ENCODE measurements around the gene CD274. TPM values are rescaled to one million over a fixed set of nuclear protein-coding genes. Genes with fewer than 3 reads are reported as not detected.
"Not testable (repeated sequence)": the region's sequence is repeated elsewhere in the genome, so short reads cannot be mapped to it uniquely, and the experiment has no call there.

Gene CD274
- total RNA-seq, 2 experiments from 2014 or later = 14.2 to 15.0 TPM

GRCh38 chr9:5440426-5440825, 9.9 kb upstream of the CD274 start:
- peaks cover 3% of the 10 kb centered on the region for H3K9me3 Mint-ChIP-seq
- peak overlapping the region; percentile 31 for H3K27ac Mint-ChIP-seq
- intact Hi-C loops (cut with micrococcal nuclease) = no loop called here

GRCh38 chr9:5441043-5441442, 9.3 kb upstream of the CD274 start:
- intact Hi-C loops (cut with micrococcal nuclease) = no loop called here
- H3K4me3 Mint-ChIP-seq = no peak overlapping the region
- CTCF ChIA-PET = interaction anchor here (1.1 to 5.6 kb wide), 6 partner anchors 9 to 255 kb away, joined by 3 to 47 read pairs (median 6); partner anchors contain the start of gene CD274
- H3K4me1 Mint-ChIP-seq (ENCODE audit: low read depth) = peaks cover 49% of the 10 kb centered on the region
- no peak overlapping the region for H3K27ac Mint-ChIP-seq
- peaks cover 14% of the 10 kb centered on the region for H3K36me3 Mint-ChIP-seq (ENCODE audit: low read depth)
- no peaks in the 10 kb centered on the region for H3K27me3 Mint-ChIP-seq (ENCODE audit: low read depth)
- peaks cover 3% of the 10 kb centered on the region for H3K9me3 Mint-ChIP-seq
- DNase-seq = no peak

More at GRCh38 chr9:5440426-5440825, 9.9 kb upstream of the CD274 start:
- no peak for DNase-seq
- Mint-ChIP-seq H3K4me1 (ENCODE audit: low read depth) (peaks cover 55% of the 10 kb centered on the region), H3K4me3 (no peak overlapping the region), H3K27me3 (ENCODE audit: low read depth) (no peaks in the 10 kb centered on the region), H3K36me3 (ENCODE audit: low read depth) (peaks cover 20% of the 10 kb centered on the region)
- CTCF ChIA-PET = interaction anchor here (0.7 to 5.6 kb wide), 10 partner anchors 10 to 496 kb away, joined by 3 to 47 read pairs (median 4); partner anchors contain the start of gene CD274

GRCh38 chr9:5442400-5443011, 7.8 kb upstream of the CD274 start:
- Mint-ChIP-seq H3K9me3 (peaks cover 3% of the 10 kb centered on the region), H3K27ac (no peak overlapping the region), H3K4me3 (no peak overlapping the region), H3K27me3 (ENCODE audit: low read depth) (no peaks in the 10 kb centered on the region), H3K36me3 (ENCODE audit: low read depth) (no peaks in the 10 kb centered on the region), H3K4me1 (ENCODE audit: low read depth) (peaks cover 52% of the 10 kb centered on the region)
- peak; percentile 61 for DNase-seq
- CTCF ChIA-PET = interaction anchor here (0.5 to 3.8 kb wide), 15 partner anchors 8 to 683 kb away, joined by 3 to 19 read pairs (median 3); partner anchors contain the start of gene CD274
- intact Hi-C loops (cut with micrococcal nuclease) = loop anchor here (1.0 kb wide), 1 partner anchor 256 kb away; no protein-coding TSS in a partner anchor

- CTCF ChIA-PET = interaction anchor here (0.6 to 3.0 kb wide), 3 partner anchors 146 to 258 kb away, joined by 3 to 12 read pairs (median 6); no protein-coding TSS in a partner anchor
- Mint-ChIP-seq H3K4me3 (no peak overlapping the region), H3K36me3 (ENCODE audit: low read depth) (no peaks in the 10 kb centered on the region), H3K9me3 (peaks cover 3% of the 10 kb centered on the region), H3K4me1 (ENCODE audit: low read depth) (peaks cover 59% of the 10 kb centered on the region), H3K27ac (no peak overlapping the region), H3K27me3 (ENCODE audit: low read depth) (no peaks in the 10 kb centered on the region)
- DNase-seq = no peak
- intact Hi-C loops (cut with micrococcal nuclease) = no loop called here
These were observed 6.5 kb upstream of the CD274 start for GRCh38 chr9:5443850-5444249.

DNA sequence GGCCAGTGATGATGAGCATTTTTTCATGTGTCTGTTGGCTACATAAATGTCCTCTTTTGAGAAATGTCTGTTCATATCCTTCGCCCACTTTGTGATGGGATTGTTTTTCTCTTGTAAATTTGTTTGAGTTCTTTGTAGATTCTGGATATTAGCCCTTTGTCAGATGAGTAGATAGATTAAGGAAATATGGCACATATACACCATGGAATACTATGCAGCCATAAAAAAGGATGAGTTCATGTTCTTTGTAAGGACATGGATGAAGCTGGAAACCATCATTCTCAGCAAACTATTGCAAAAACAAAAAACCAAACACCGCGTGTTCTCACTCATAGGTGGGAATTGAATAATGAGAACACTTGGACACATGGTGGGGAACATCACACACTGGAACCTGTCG, 5.2 kb upstream of the CD274 start:
- CTCF ChIA-PET; H3K27ac Mint-ChIP-seq; H3K36me3 Mint-ChIP-seq (ENCODE audit: low read depth); DNase-seq; H3K9me3 Mint-ChIP-seq; H3K4me3 Mint-ChIP-seq; intact Hi-C loops (cut with micrococcal nuclease); H3K27me3 Mint-ChIP-seq (ENCODE audit: low read depth): not testable (repeated sequence)
- H3K4me1 Mint-ChIP-seq (ENCODE audit: low read depth) = peaks cover 59% of the 10 kb centered on the region

DNA sequence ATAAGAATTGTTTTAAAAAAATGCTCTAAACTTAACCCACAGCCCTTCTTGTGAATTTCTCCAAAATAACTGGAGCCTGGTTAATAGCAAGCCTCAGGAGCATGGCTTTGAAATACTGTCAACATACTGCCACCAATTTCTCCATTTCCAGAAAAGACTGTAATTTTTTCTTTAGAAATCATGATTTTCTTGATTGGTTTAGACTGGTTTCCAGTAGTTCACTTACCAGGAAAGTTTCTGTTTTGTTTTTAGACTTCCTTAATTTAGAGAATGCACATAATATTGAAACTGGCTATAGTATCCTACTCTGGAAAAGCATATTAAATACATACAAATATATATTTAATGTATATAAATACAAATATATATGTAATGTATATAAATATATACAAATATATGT, 4.5 kb upstream of the CD274 start:
- peaks cover 3% of the 10 kb centered on the region for H3K9me3 Mint-ChIP-seq
- no peak overlapping the region for H3K27ac Mint-ChIP-seq
- DNase-seq = no peak
- no peak overlapping the region for H3K4me3 Mint-ChIP-seq
- H3K27me3 Mint-ChIP-seq (ENCODE audit: low read depth) = no peaks in the 10 kb centered on the region
- CTCF ChIA-PET = interaction anchor here (0.9 to 5.6 kb wide), 3 partner anchors 9 to 142 kb away, joined by 3 to 79 read pairs (median 4); no protein-coding TSS in a partner anchor
- intact Hi-C loops (cut with micrococcal nuclease) = loop anchor here (1.0 kb wide), 1 partner anchor 260 kb away; no protein-coding TSS in a partner anchor
- H3K4me1 Mint-ChIP-seq (ENCODE audit: low read depth) = peaks cover 51% of the 10 kb centered on the region
- no peaks in the 10 kb centered on the region for H3K36me3 Mint-ChIP-seq (ENCODE audit: low read depth)

GRCh38 chr9:5446451-5447236, 3.7 kb upstream of the CD274 start:
- Mint-ChIP-seq H3K27me3 (ENCODE audit: low read depth) (no peaks in the 10 kb centered on the region), H3K36me3 (ENCODE audit: low read depth) (no peaks in the 10 kb centered on the region), H3K27ac (peak overlapping the region; percentile 68), H3K9me3 (peaks cover 3% of the 10 kb centered on the region), H3K4me1 (ENCODE audit: low read depth) (peaks cover 49% of the 10 kb centered on the region), H3K4me3 (no peak overlapping the region)
- CTCF ChIA-PET = interaction anchor here (0.9 to 5.6 kb wide), 4 partner anchors 8 to 154 kb away, joined by 3 to 79 read pairs (median 4); no protein-coding TSS in a partner anchor
- intact Hi-C loops (cut with micrococcal nuclease) = loop anchor here (1.0 kb wide), 1 partner anchor 260 kb away; no protein-coding TSS in a partner anchor
- DNase-seq = no peak

DNA sequence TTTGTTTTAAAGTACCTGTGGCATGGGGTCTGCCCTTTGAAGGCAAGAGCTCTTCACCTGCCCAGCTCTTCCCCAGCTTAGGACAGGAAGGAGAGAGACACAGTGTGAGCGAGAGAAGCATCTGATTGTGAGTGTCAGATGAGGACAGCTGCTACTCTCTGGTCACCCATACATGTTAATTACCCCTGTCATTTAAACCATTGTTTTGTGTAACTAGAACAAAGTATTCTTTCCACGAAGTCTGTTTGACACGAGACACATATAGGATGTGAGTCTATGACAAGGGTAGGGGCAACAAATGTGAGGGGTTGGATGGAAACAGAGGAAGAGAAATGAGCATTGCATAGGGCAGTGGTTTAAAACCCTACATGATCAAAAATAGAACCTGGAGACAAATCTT, 3.0 kb upstream of the CD274 start:
- no peaks in the 10 kb centered on the region for H3K27me3 Mint-ChIP-seq (ENCODE audit: low read depth)
- peaks cover 2% of the 10 kb centered on the region for H3K36me3 Mint-ChIP-seq (ENCODE audit: low read depth)
- no peak for DNase-seq
- H3K4me1 Mint-ChIP-seq (ENCODE audit: low read depth) = peaks cover 50% of the 10 kb centered on the region
- H3K9me3 Mint-ChIP-seq = peaks cover 3% of the 10 kb centered on the region
- CTCF ChIA-PET = interaction anchor here (1.5 to 5.6 kb wide), 2 partner anchors 141 to 153 kb away, joined by 4 to 79 read pairs; no protein-coding TSS in a partner anchor
- no peak overlapping the region for H3K4me3 Mint-ChIP-seq
- peak overlapping the region; percentile 68 for H3K27ac Mint-ChIP-seq
- intact Hi-C loops (cut with micrococcal nuclease) = no loop called here

GRCh38 chr9:5448016-5448415, 2.3 kb upstream of the CD274 start:
- DNase-seq = no peak
- CTCF ChIA-PET = interaction anchor here (0.8 to 5.6 kb wide), 3 partner anchors 135 to 153 kb away, joined by 3 to 79 read pairs (median 4); no protein-coding TSS in a partner anchor
- H3K36me3 Mint-ChIP-seq (ENCODE audit: low read depth) = peaks cover 6% of the 10 kb centered on the region
- peaks cover 3% of the 10 kb centered on the region for H3K9me3 Mint-ChIP-seq
- H3K4me3 Mint-ChIP-seq = no peak overlapping the region
- intact Hi-C loops (cut with micrococcal nuclease) = no loop called here
- no peaks in the 10 kb centered on the region for H3K27me3 Mint-ChIP-seq (ENCODE audit: low read depth)
- H3K27ac Mint-ChIP-seq = no peak overlapping the region
- peaks cover 50% of the 10 kb centered on the region for H3K4me1 Mint-ChIP-seq (ENCODE audit: low read depth)

DNA sequence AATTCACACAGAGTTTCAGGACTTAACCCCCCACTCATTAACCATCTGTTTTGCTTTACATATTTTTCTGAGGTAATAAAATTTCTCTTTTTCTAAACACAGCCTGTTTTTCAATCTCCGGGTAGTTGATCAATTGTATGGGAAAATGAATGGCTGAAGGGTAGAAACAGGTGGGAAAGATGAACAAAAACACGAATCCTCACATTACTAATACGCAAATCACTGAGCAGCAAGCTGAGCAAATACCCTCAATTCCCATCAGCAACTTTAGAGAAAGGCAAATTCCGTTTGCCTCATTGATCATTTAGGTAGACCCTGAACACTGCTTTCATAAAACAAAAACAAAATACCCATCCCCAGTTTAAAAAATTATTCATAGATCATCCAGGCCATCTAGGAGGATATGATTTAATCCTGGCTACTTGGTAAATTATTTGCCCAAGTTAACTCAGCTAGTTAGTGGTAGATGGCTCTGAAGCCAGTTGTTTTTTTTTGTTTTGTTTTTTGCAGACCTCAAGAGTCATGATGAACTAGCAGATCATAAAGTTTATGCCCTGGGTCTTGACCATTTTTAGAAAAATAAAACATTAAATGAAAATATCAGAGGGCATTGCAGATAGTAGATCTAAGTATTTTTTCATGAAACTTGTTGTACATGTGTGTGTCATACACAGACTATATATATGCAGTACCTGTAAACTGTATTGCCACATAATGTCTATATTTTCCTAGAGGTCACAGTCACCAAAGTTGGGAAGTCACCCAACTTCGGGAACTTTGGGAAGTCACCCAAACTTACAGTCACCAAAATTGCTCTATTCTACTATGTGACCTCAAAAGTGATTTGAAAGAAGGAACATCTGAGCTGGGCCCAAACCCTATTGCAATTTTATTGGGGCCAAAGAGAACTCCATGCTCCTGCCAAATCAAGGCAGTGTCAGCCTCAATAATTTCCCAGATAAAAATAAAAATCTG, 1.6 kb upstream of the CD274 start:
- Mint-ChIP-seq H3K9me3 (peaks cover 3% of the 10 kb centered on the region), H3K36me3 (ENCODE audit: low read depth) (peaks cover 8% of the 10 kb centered on the region), H3K27me3 (ENCODE audit: low read depth) (no peaks in the 10 kb centered on the region), H3K27ac (peak overlapping the region; percentile 48), H3K4me3 (peak overlapping the region; percentile 89), H3K4me1 (ENCODE audit: low read depth) (peaks cover 56% of the 10 kb centered on the region)
- CTCF ChIA-PET = interaction anchor here (0.8 to 5.6 kb wide), 7 partner anchors 10 to 152 kb away, joined by 3 to 79 read pairs (median 14); partner anchors contain the start of genes PDCD1LG2 and PLGRKT
- DNase-seq = no peak
- intact Hi-C loops (cut with micrococcal nuclease) = no loop called here
